ENCODE measurements around the gene NAA38.
"Not testable (repeated sequence)": the region's sequence is repeated elsewhere in the genome, so short reads cannot be mapped to it uniquely, and the experiment has no call there.

The NAA38 gene

GRCh38 chr17:7881276-7882054 lies 24.1 kb upstream of the NAA38 start:
- no peak for DNase-seq (ENCODE audit: low spot score)

- DNase-seq (ENCODE audit: low spot score) = no peak
Observed at GRCh38 chr17:7880076-7880868, 22.9 kb upstream of the NAA38 start.

GRCh38 chr17:7878234-7878633 lies 20.9 kb upstream of the NAA38 start:
- no peak for DNase-seq (ENCODE audit: low spot score)

GRCh38 chr17:7875804-7876370 lies 18.5 kb upstream of the NAA38 start:
- no peak for DNase-seq (ENCODE audit: low spot score)

GRCh38 chr17:7873051-7873450 lies 15.7 kb upstream of the NAA38 start:
- DNase-seq (ENCODE audit: low spot score) = no peak

GRCh38 chr17:7867881-7868329 lies 10.5 kb upstream of the NAA38 start:
- DNase-seq (ENCODE audit: low spot score) = no peak

GRCh38 chr17:7864995-7865650 lies 7.8 kb upstream of the NAA38 start:
- DNase-seq (ENCODE audit: low spot score) = no peak

- DNase-seq (ENCODE audit: low spot score) = not testable (repeated sequence)
Observed at GRCh38 chr17:7864384-7864783, 7.0 kb upstream of the NAA38 start.

GRCh38 chr17:7862692-7863437 lies 5.5 kb upstream of the NAA38 start:
- DNase-seq (ENCODE audit: low spot score) = peak; percentile 43

- DNase-seq (ENCODE audit: low spot score) = no peak
Observed at GRCh38 chr17:7859028-7859427, 1.7 kb upstream of the NAA38 start.

GRCh38 chr17:7858522-7858810 lies 1.1 kb upstream of the NAA38 start:
- peak; percentile 69 for DNase-seq (ENCODE audit: low spot score)

GRCh38 chr17:7857713-7858521 lies 558 bp upstream of the NAA38 start, which contains the start of gene CYB5D1:
TSS of gene CYB5D1 (plus strand) at chr17:7858003. CDS start at chr17:7858135, 132 bp downstream.
- DNase-seq (ENCODE audit: low spot score) = peak; percentile 93

- DNase-seq (ENCODE audit: low spot score) = no peak
Observed at GRCh38 chr17:7856011-7856810, 1.1 kb downstream of the NAA38 start.

GRCh38 chr17:7855660-7856010 lies 1.7 kb downstream of the NAA38 start:
- no peak for DNase-seq (ENCODE audit: low spot score)

- no peak for DNase-seq (ENCODE audit: low spot score)
Observed at GRCh38 chr17:7854851-7855659, 2.3 kb downstream of the NAA38 start, which contains the start of gene TMEM88. TSS of gene TMEM88 (plus strand) at chr17:7855066. CDS start at chr17:7855075, 9 bp downstream.

- DNase-seq (ENCODE audit: low spot score) = no peak
Observed at GRCh38 chr17:7854078-7854777, 3.1 kb downstream of the NAA38 start.

- no peak for DNase-seq (ENCODE audit: low spot score)
Observed at GRCh38 chr17:7853691-7854038, 3.7 kb downstream of the NAA38 start.

- DNase-seq (ENCODE audit: low spot score) = no peak
Observed at GRCh38 chr17:7852919-7853690, 4.3 kb downstream of the NAA38 start.

Data from kidney tubule cell (primary cell).